ENCODE data around the gene CPO.

Gene CPO

GRCh38 chr2:206969192-206969591 lies 29.9 kb downstream of the CPO start:
- DNase-seq (ENCODE audit: low read depth, low spot score): no peak
- TF ChIP-seq CTCF (IDR thresholded peaks at IDR 0.05; ENCODE audit: low read depth, low read length): no peak
- in situ Hi-C loops (cut with HindIII; ENCODE audit: low sequenced_read_pairs): no loop called here

GRCh38 chr2:206970589-206971360 lies 31.5 kb downstream of the CPO start:
- no peak overlapping the region for H3K4me3 ChIP-seq (ENCODE audit: low read depth, low read length)
- no peak for TF ChIP-seq CTCF (IDR thresholded peaks at IDR 0.05; ENCODE audit: low read depth, low read length)
- in situ Hi-C loops (cut with HindIII; ENCODE audit: low sequenced_read_pairs): no loop called here
- no peak for DNase-seq (ENCODE audit: low read depth, low spot score)

More at GRCh38 chr2:206969192-206969591, 29.9 kb downstream of the CPO start:
- no peak overlapping the region for H3K4me3 ChIP-seq (ENCODE audit: low read depth, low read length)

- TF ChIP-seq CTCF (IDR thresholded peaks at IDR 0.05; ENCODE audit: low read depth, low read length): no peak
- no peak for DNase-seq (ENCODE audit: low read depth, low spot score)
- no peak overlapping the region for H3K4me3 ChIP-seq (ENCODE audit: low read depth, low read length)
- in situ Hi-C loops (cut with HindIII; ENCODE audit: low sequenced_read_pairs): no loop called here
These were observed 32.5 kb downstream of the CPO start for GRCh38 chr2:206971805-206972204.

- in situ Hi-C loops (cut with HindIII; ENCODE audit: low sequenced_read_pairs): no loop called here
- no peak overlapping the region for H3K4me3 ChIP-seq (ENCODE audit: low read depth, low read length)
- TF ChIP-seq CTCF (IDR thresholded peaks at IDR 0.05; ENCODE audit: low read depth, low read length): no peak
- no peak for DNase-seq (ENCODE audit: low read depth, low spot score)
These were observed 35.2 kb downstream of the CPO start for GRCh38 chr2:206974551-206974950.

GRCh38 chr2:206978746-206979145 lies 39.4 kb downstream of the CPO start:
- no peak for TF ChIP-seq CTCF (IDR thresholded peaks at IDR 0.05; ENCODE audit: low read depth, low read length)
- DNase-seq (ENCODE audit: low read depth, low spot score): no peak
- in situ Hi-C loops (cut with HindIII; ENCODE audit: low sequenced_read_pairs): no loop called here
- no peak overlapping the region for H3K4me3 ChIP-seq (ENCODE audit: low read depth, low read length)

GRCh38 chr2:206979365-206979764 lies 40.0 kb downstream of the CPO start:
- in situ Hi-C loops (cut with HindIII; ENCODE audit: low sequenced_read_pairs): no loop called here
- no peak for TF ChIP-seq CTCF (IDR thresholded peaks at IDR 0.05; ENCODE audit: low read depth, low read length)
- DNase-seq (ENCODE audit: low read depth, low spot score): no peak

More at GRCh38 chr2:206979365-206979764, 40.0 kb downstream of the CPO start:
- H3K4me3 ChIP-seq (ENCODE audit: low read depth, low read length): no peak overlapping the region
